ENCODE measurements around the gene NKD2.
"Not testable (repeated sequence)": the region's sequence is repeated elsewhere in the genome, so short reads cannot be mapped to it uniquely, and the experiment has no call there.

Gene NKD2

GRCh38 chr5:1059884-1060263 lies 51.3 kb downstream of the NKD2 start:
- DNase-seq = no peak

- DNase-seq = no peak
These were observed 52.0 kb downstream of the NKD2 start for GRCh38 chr5:1060535-1060981.

GRCh38 chr5:1061292-1061691 lies 52.7 kb downstream of the NKD2 start:
- not testable (repeated sequence) for DNase-seq

- DNase-seq = no peak
These were observed 53.3 kb downstream of the NKD2 start for GRCh38 chr5:1061916-1062315.

GRCh38 chr5:1062761-1063568 lies 54.4 kb downstream of the NKD2 start:
- no peak for DNase-seq

GRCh38 chr5:1063661-1064382 lies 55.2 kb downstream of the NKD2 start:
- no peak for DNase-seq

- no peak for DNase-seq
These were observed 56.0 kb downstream of the NKD2 start for GRCh38 chr5:1064383-1065142.

GRCh38 chr5:1065143-1065750 lies 56.6 kb downstream of the NKD2 start:
- no peak for DNase-seq

GRCh38 chr5:1065891-1066650 lies 57.5 kb downstream of the NKD2 start:
- no peak for DNase-seq

GRCh38 chr5:1066676-1067075 lies 58.1 kb downstream of the NKD2 start:
- DNase-seq = no peak

GRCh38 chr5:1067141-1068121 lies 58.8 kb downstream of the NKD2 start:
- DNase-seq = no peak

- no peak for DNase-seq
These were observed 59.7 kb downstream of the NKD2 start for GRCh38 chr5:1068204-1068894.

- DNase-seq = no peak
These were observed 60.5 kb downstream of the NKD2 start for GRCh38 chr5:1068895-1069719.

- DNase-seq = no peak
These were observed 61.1 kb downstream of the NKD2 start for GRCh38 chr5:1069720-1070088.

GRCh38 chr5:1073239-1074102 lies 64.9 kb downstream of the NKD2 start:
- no peak for DNase-seq

GRCh38 chr5:1074226-1074625 lies 65.6 kb downstream of the NKD2 start:
- DNase-seq = no peak

GRCh38 chr5:1074816-1075554 lies 66.4 kb downstream of the NKD2 start:
- no peak for DNase-seq

GRCh38 chr5:1075555-1075881 lies 66.9 kb downstream of the NKD2 start:
- no peak for DNase-seq
